ENCODE measurements around the gene PHLDB2. TPM values are rescaled to one million over a fixed set of nuclear protein-coding genes. Genes with fewer than 3 reads are reported as not detected.

PHLDB2 gene
- total and polyA plus RNA-seq, 2 of the 13 experiments (the other 11 are each of a cell fraction or from before 2014, with no cell fraction given) = 8.4 to 23.6 TPM

DNA sequence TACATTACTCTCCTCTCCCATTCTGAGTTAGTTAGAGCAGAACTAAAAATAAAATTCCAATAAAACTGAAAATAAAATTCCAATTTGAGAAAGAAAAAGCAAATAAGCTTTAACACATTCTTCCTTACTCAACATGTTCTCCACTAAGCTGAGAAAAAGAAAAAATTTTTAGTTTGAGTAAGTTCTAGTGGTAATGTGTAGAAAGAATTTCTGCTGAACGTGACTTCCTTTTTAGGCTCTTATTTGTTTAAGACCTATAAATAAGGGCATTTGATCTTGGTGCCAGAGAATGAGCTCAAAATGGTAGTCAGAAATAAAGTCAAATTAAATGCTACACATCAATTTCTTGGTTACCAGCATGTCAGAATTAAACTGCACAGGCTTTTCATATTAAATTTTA lies 62.1 kb downstream of the PHLDB2 start (continued):
- TF ChIP-seq, protein P1, sequence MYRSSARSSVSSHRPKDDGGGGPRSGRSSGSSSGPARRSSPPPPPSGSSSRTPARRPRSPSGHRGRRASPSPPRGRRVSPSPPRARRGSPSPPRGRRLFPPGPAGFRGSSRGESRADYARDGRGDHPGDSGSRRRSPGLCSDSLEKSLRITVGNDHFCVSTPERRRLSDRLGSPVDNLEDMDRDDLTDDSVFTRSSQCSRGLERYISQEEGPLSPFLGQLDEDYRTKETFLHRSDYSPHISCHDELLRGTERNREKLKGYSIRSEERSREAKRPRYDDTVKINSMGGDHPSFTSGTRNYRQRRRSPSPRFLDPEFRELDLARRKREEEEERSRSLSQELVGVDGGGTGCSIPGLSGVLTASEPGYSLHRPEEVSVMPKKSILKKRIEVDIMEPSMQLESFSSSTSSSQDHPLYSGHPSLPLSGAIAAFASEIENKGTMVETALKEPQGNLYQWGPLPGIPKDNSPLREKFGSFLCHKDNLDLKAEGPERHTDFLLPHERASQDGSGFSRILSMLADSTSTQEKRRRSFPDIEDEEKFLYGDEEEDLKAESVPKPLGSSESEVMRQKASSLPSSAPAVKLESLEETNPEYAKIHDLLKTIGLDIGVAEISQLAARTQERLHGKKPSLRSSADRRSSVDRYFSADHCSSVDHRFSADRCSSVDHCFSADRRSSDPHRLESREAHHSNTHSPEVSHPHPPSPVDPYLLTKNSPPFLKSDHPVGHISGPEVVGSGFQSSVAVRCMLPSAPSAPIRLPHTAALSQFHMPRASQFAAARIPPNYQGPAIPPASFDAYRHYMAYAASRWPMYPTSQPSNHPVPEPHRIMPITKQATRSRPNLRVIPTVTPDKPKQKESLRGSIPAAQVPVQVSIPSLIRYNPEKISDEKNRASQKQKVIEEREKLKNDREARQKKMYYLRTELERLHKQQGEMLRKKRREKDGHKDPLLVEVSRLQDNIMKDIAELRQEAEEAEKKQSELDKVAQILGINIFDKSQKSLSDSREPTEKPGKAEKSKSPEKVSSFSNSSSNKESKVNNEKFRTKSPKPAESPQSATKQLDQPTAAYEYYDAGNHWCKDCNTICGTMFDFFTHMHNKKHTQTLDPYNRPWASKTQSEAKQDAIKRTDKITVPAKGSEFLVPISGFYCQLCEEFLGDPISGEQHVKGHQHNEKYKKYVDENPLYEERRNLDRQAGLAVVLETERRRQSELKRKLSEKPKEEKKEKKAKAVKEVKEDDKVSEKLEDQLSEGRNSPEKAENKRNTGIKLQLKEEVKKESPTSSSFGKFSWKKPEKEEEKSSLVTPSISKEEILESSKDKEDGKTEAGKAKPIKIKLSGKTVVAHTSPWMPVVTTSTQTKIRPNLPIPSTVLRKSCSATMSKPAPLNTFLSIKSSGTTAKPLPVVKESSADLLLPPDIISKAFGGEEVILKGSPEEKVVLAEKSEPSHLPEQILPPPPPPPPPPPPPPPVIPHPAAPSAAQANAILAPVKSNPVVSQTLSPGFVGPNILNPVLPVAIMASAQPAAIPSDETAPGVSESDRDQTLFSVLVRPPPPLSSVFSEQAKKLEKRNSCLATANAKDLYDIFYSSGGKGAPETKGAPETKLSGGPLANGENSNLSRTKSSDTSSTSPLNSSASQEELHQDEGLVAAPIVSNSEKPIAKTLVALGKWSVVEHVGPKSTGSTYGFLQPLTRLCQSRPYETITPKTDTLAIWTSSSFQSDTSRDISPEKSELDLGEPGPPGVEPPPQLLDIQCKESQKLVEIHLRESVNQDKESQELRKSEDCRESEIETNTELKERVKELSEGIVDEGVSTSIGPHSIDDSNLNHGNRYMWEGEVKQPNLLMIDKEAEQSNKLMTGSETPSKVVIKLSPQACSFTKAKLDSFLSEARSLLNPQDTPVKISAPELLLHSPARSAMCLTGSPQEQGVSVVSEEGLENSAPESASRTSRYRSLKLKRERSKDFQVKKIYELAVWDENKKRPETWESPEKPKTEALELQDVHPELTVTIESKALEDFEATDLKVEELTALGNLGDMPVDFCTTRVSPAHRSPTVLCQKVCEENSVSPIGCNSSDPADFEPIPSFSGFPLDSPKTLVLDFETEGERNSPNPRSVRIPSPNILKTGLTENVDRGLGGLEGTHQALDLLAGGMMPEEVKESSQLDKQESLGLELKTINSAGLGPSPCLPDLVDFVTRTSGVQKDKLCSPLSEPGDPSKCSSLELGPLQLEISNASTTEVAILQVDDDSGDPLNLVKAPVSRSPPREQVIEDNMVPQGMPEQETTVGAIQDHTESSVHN (CRISPR knock-in tag; IDR thresholded peaks at IDR 0.05) = no peak
- TF ChIP-seq ZNF230 (CRISPR knock-in tag; IDR thresholded peaks at IDR 0.05) (no peak), HHEX (CRISPR knock-in tag; IDR thresholded peaks at IDR 0.05) (no peak), ZNF10 (CRISPR knock-in tag; IDR thresholded peaks at IDR 0.05; ENCODE audit: borderline replicate concordance, low read depth) (no peak), SRY (CRISPR knock-in tag; IDR thresholded peaks at IDR 0.05) (no peak)
